Measurements from ENCODE around the gene ARID3A.

DNA sequence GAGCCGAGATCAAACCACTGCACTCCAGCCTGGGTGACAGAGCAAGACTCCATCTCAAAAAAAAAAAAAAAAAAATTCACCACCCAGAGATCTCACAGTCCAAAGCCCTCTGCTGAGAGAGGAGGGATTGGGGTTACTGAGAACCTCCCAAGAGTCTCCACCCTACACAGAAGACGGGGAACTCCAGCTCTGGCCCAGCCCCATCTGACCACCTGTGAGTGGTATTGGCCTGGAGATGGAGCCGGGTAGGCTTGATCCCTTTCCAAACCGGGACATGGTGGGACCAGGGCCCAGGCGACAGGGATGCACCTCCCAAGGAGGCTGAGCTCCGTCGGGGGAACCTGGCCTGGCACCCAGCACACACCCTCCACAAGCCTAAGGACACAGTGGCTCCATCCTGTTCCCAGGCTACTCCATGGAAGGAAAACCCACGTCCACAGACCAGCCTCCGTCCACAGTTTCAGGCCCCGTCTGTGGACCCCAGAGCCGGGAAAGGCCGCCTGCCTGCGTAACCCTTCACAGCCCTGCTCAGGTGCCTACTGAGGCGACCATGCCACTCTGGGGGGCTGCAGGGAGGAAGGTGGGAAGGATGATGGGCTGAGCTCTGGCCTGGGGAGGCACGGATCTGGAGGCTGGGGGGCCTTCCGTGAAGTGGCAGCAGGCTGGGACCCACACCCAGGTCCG lies 93.2 kb downstream of the ARID3A start:
- TF ChIP-seq POLR2AphosphoS5 (IDR thresholded peaks at IDR 0.05; ENCODE audit: low read depth, low read length) (no peak), POLR2A (IDR thresholded peaks at IDR 0.05; ENCODE audit: low read depth, low read length) (no peak), POU2F2 (IDR thresholded peaks at IDR 0.05; ENCODE audit: low read depth, low read length) (no peak)
